ENCODE results near the gene RUBCN.
"Not testable (repeated sequence)": the region's sequence is repeated elsewhere in the genome, so short reads cannot be mapped to it uniquely, and the experiment has no call there.

RUBCN gene

GRCh38 chr3:197654998-197655330 is 81.7 kb downstream of the RUBCN start:
- H3K9me3 ChIP-seq; DNase-seq (ENCODE audit: low spot score in 2 of 2); H3K4me1 ChIP-seq; H3K27me3 ChIP-seq (ENCODE audit: low read depth); in situ Hi-C loops (cut with MboI; ENCODE audit: low sequenced_read_pairs); H3K36me3 ChIP-seq (replicated peaks); H3K4me3 ChIP-seq: not testable (repeated sequence)

DNA sequence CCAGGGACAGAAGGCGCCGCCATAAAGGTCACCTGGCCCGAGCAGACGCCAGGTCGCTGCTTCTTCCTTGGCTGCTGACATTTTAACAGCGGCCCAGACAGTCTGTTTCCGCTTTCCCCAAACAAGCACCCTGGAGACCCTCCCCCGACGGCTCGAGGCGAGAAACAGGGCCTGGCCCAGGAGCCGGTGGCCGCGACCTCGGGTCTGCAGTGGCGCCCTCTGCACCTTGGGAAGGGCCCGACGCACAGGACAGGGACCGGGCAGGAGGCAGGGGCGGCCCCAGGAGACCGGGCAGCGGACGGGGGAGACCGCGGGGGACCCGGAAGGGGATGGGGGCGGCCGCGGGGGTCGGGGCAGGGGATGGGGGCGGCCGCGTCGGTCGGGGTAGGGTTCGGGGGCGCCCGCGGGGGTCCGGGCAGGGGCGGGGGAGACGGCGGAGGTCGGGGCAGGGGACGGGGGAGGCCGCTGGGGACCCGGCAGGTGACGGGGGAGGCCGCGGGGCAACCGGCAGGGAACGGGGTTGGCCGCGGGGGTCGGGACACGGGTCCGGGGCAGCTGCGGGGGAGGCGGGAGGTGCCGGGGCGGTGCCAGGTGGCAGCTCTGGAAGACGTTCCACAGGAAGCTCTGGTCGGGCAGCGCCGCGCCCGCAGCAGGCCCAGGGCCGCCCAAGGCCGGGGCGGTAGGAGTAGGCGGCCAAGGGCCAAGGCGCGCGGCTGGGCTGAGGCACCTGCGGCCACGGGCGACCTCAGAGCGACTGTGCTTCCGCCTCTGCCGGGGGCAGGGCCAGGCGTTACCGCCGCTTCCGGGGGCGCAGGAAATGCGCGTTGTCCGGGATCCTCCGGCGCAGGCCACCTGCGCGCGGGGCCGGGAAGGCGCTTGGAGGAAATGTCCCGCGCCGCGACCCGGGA is 82.4 kb downstream of the RUBCN start:
- H3K9me3 ChIP-seq; H3K36me3 ChIP-seq (replicated peaks); H3K4me1 ChIP-seq; H3K27me3 ChIP-seq (ENCODE audit: low read depth); DNase-seq (ENCODE audit: low spot score in 2 of 2); in situ Hi-C loops (cut with MboI; ENCODE audit: low sequenced_read_pairs): not testable (repeated sequence)
- H3K4me3 ChIP-seq = peak overlapping the region; percentile 16; the same call in 1 of the 2 replicates

DNA sequence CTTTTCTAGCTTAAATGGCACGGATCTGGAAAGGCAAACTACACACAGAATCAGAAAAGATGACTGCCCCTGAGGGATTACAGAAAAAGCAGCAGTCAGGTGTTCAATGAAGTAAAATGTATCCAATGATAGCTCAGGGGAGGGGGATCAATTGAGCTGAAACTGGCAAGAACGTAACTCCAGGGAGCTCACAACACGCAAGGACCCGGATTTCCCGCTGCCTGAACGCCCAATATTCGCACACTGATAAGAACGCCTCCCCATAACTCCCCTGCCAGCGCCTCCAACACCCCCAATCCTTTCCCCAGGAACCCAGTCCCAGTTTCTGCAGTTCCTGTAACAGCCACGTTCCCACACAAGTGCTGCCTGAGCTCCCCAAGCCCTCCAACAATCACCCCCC is 83.8 kb downstream of the RUBCN start:
- H3K36me3 ChIP-seq (replicated peaks); DNase-seq (ENCODE audit: low spot score in 2 of 2); in situ Hi-C loops (cut with MboI; ENCODE audit: low sequenced_read_pairs); H3K9me3 ChIP-seq; H3K4me1 ChIP-seq; H3K4me3 ChIP-seq; H3K27me3 ChIP-seq (ENCODE audit: low read depth): not testable (repeated sequence)

- DNase-seq (ENCODE audit: low spot score in 2 of 2); H3K36me3 ChIP-seq (replicated peaks); H3K4me1 ChIP-seq; H3K4me3 ChIP-seq; H3K9me3 ChIP-seq; H3K27me3 ChIP-seq (ENCODE audit: low read depth); in situ Hi-C loops (cut with MboI; ENCODE audit: low sequenced_read_pairs): not testable (repeated sequence)
These were observed 89.1 kb downstream of the RUBCN start for GRCh38 chr3:197647649-197648048.

DNA sequence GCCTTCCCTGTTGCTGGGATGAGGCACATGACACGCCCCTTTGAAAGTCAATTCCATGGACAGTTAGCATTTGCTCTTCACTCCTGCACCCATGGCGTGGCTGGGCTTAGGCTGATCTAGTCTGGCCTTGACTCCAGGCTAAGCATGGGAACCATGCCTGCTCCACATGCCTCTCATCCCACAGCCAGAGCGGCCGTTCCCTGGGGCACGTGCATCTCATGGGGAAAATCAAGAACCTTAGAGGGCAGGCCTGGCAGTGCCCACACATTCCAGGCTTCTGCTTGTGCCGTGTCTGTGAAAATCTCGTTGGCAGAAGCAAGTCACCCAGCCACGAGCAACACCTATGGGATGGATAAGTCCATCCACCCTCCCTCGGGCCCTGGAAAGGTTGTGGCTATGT is 89.5 kb downstream of the RUBCN start:
- H3K9me3 ChIP-seq; H3K4me1 ChIP-seq; DNase-seq (ENCODE audit: low spot score in 2 of 2); H3K27me3 ChIP-seq (ENCODE audit: low read depth); H3K36me3 ChIP-seq (replicated peaks); in situ Hi-C loops (cut with MboI; ENCODE audit: low sequenced_read_pairs); H3K4me3 ChIP-seq: not testable (repeated sequence)

DNA sequence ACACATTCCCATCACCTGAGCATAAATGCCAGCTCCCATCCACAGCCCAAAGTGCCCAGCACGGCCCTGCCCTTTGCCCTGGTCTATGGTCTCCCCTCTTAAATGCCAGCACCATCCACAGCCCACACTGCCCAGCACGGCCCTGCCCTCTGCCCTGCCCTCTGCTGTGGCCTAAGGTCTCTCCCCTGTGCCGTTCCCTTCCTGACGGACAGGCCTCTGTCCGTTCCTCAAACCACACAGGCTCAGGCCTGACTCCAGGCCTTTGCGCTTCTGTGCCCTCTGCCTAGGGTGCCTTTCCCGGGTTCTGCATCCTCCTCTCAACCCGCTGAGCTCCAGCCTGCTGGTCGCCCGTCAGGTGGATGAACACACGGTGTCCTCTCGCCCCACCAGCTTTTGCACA is 90.4 kb downstream of the RUBCN start:
- H3K9me3 ChIP-seq; H3K4me3 ChIP-seq; H3K36me3 ChIP-seq (replicated peaks); in situ Hi-C loops (cut with MboI; ENCODE audit: low sequenced_read_pairs); H3K4me1 ChIP-seq; H3K27me3 ChIP-seq (ENCODE audit: low read depth); DNase-seq (ENCODE audit: low spot score in 2 of 2): not testable (repeated sequence)

DNA sequence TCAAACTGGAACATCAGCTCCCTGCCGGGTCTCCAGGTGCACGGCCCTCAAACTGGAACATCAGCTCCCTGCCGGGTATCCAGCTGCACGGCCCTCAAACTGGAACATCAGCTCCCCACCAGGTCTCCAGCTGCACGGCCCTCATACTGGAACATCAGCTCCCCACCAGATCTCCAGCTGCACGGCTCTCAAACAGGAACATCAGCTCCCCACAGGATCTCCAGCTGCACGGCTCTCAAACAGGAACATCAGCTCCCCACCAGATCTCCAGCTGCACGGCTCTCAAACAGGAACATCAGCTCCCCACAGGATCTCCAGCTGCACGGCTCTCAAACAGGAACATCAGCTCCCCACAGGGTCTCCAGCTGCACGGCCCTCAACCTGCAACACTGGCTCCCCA is 99.1 kb downstream of the RUBCN start:
- H3K4me3 ChIP-seq; H3K4me1 ChIP-seq; H3K27me3 ChIP-seq (ENCODE audit: low read depth); DNase-seq (ENCODE audit: low spot score in 2 of 2); in situ Hi-C loops (cut with MboI; ENCODE audit: low sequenced_read_pairs); H3K9me3 ChIP-seq; H3K36me3 ChIP-seq (replicated peaks): not testable (repeated sequence)

DNA sequence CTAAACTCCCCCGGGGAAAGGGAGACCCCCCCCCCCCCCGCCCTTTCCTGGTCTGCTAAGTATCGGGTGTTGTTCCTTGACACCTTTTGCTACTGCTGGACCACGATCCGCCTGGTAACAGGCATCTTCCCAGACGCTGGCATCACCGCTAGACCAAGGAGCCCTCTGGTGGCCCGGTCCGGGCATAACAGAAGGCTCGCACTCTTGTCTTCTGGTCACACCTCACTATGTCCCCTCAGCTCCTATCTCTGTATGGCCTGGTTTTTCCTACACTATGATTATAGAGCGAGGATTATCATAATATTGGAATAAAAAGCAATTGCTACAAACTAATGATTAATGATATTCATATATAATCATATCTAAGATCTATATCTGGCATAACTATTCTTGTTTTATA is 104.7 kb downstream of the RUBCN start:
- H3K4me1 ChIP-seq; H3K4me3 ChIP-seq; in situ Hi-C loops (cut with MboI; ENCODE audit: low sequenced_read_pairs); H3K27me3 ChIP-seq (ENCODE audit: low read depth); H3K36me3 ChIP-seq (replicated peaks); H3K9me3 ChIP-seq: not testable (repeated sequence)
- DNase-seq (ENCODE audit: low spot score in 2 of 2) = peak in 1 of 2 experiments; percentile 36

GRCh38 chr3:197630766-197631165 is 105.9 kb downstream of the RUBCN start:
- in situ Hi-C loops (cut with MboI; ENCODE audit: low sequenced_read_pairs); H3K27me3 ChIP-seq (ENCODE audit: low read depth); H3K9me3 ChIP-seq; H3K4me3 ChIP-seq; H3K4me1 ChIP-seq; H3K36me3 ChIP-seq (replicated peaks); DNase-seq (ENCODE audit: low spot score in 2 of 2): not testable (repeated sequence)

- H3K9me3 ChIP-seq; in situ Hi-C loops (cut with MboI; ENCODE audit: low sequenced_read_pairs); H3K27me3 ChIP-seq (ENCODE audit: low read depth); H3K4me1 ChIP-seq; H3K4me3 ChIP-seq; H3K36me3 ChIP-seq (replicated peaks); DNase-seq (ENCODE audit: low spot score in 2 of 2): not testable (repeated sequence)
These were observed 107.4 kb downstream of the RUBCN start for GRCh38 chr3:197629286-197629685.

DNA sequence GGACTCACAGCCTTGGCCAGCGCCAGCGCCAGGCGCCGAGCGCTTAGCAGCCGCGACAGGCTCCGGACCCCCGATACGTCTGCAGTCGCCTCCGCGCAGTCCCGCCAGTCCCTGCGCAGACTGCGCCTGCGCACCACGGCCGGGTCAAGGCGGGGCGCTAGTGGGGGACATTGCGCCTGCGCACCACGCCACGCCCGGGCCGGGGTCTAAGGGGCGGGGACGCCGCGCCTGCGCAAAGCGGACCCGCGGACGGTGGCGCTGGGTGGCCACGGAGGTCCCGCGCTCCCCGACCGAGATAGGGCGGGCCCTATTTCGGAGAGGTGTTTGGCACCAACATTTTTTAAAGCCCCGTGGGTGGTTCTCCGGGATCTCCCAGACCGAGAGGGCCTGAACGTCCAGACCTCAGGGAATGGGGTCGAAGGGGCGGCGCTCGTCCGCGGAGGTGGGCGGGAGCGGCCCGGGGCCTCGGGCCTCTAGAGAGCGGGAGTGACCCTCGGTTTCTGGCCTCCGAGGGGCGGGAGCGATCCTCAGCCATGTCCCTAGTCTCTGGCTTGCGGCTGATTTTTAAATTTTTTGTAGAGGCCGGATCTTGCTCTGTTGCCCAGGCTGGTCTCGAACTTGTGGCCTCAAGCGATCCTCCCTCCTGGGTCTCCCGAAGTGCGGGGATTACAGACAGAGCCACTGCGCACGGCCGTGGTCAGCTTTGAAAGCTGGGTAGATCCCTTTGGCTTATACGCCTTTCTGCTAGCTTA is 108.8 kb downstream of the RUBCN start:
- in situ Hi-C loops (cut with MboI; ENCODE audit: low sequenced_read_pairs); H3K4me1 ChIP-seq; H3K36me3 ChIP-seq (replicated peaks); H3K9me3 ChIP-seq; H3K27me3 ChIP-seq (ENCODE audit: low read depth): not testable (repeated sequence)
- DNase-seq (ENCODE audit: low spot score in 2 of 2) = peak; percentile 70 to 93
- peak overlapping the region; percentile 62 for H3K4me3 ChIP-seq

DNA sequence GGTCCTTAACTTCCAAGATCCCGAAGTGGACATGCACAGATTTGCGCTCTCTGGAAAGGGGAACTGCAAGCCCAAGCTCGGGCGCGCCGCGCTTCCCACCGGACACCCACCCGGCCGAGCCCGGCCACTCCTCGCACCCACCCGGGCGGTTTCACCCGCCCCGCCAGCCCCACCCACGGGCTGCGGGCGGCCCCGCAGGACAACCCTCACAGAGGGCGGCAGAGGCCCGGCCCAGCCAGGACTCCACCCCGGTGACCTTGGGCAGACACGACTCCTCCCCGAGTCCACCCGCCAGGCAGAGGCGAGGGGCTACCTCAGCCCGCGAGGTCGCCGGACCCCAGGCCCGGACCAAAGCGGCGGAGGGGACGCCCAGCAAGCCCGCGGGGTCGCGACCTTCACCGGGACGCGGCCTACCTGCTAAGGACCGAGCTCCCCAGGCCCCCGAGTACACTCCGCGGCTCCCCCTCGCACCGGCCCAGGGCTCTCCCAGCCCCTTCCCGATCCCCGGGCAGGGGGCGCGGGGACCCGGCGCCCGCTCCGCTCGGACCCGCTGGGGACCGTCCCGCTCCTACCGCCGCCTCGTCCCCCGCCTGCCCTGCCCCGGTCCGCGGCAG is 109.4 kb downstream of the RUBCN start:
- H3K4me1 ChIP-seq; H3K36me3 ChIP-seq (replicated peaks); H3K27me3 ChIP-seq (ENCODE audit: low read depth); DNase-seq (ENCODE audit: low spot score in 2 of 2); in situ Hi-C loops (cut with MboI; ENCODE audit: low sequenced_read_pairs); H3K9me3 ChIP-seq: not testable (repeated sequence)
- H3K4me3 ChIP-seq = peak overlapping the region; percentile 62

- H3K36me3 ChIP-seq (replicated peaks); H3K27me3 ChIP-seq (ENCODE audit: low read depth); H3K9me3 ChIP-seq; DNase-seq (ENCODE audit: low spot score in 2 of 2); H3K4me1 ChIP-seq; in situ Hi-C loops (cut with MboI; ENCODE audit: low sequenced_read_pairs): not testable (repeated sequence)
- H3K4me3 ChIP-seq = peak overlapping the region; percentile 42
These were observed 110.1 kb downstream of the RUBCN start for GRCh38 chr3:197626404-197627157.

DNA sequence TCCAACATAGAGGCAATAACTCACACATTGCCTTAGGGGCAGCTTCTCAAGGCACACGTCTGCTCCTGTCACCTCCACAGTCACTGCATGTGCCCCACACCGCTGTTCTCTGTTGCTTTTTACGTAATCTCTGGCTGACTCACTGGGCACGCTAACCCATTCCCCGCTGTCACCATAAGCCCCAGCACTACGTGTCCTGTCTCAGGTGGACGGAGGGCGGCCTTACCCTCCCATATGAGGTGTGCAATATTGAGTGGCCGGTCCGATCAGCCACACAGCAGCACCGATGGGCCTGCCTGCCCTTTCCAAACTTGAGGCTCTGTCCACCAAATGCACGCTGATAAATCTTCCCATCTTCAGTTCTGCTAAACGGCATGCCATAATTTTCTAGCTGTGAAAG is 115.2 kb downstream of the RUBCN start:
- H3K4me1 ChIP-seq; H3K4me3 ChIP-seq; in situ Hi-C loops (cut with MboI; ENCODE audit: low sequenced_read_pairs); H3K9me3 ChIP-seq; H3K27me3 ChIP-seq (ENCODE audit: low read depth); DNase-seq (ENCODE audit: low spot score in 2 of 2): not testable (repeated sequence)
- peaks cover 27% of the 10 kb centered on the region for H3K36me3 ChIP-seq (replicated peaks)
